ENCODE results near the gene ZNF101. TPM values are rescaled to one million over a fixed set of nuclear protein-coding genes. Genes with fewer than 3 reads are reported as not detected.

The ZNF101 gene
- total RNA-seq, 2 donors from 2014 or later: 2.2 to 8.3 TPM

DNA sequence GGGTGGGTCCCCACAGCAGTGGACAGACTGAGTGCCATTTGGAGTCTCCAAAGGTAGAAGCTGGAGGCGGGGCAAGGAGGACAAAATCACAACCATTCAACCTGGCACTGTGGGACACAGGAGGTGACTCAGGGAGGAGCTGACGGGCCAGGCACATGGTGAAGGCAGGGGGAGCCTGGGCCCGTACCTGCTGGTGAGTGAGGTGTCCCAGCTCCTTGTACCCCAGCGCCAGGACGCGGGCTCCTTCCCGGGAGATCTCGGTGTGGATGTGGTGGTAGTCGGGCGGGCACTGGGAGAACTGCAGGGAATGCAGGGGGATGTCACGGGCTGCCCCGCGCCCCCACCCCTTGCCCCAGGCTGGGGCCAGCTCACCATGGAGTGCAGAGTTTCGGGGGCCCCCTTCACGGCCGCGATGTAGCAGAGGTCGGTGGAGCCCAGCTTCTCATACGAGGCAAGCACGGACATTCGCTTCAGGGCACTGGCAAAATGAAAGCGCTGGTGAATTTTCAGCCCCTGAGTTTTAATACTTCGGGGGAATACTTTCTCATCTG lies 15.0 kb upstream of the ZNF101 start:
- H3K27me3 ChIP-seq (replicated peaks; ENCODE audit: insufficient read depth): no peaks in the 10 kb centered on the region
- DNase-seq (ENCODE audit: low spot score) (no peak), ATAC-seq (ENCODE audit: insufficient number of reproducible peaks, low FRiP score, low read depth) (no peak)
- no peak overlapping the region for H3K27ac ChIP-seq
- no peaks in the 10 kb centered on the region for H3K9me3 ChIP-seq
- TF ChIP-seq, protein P1, sequence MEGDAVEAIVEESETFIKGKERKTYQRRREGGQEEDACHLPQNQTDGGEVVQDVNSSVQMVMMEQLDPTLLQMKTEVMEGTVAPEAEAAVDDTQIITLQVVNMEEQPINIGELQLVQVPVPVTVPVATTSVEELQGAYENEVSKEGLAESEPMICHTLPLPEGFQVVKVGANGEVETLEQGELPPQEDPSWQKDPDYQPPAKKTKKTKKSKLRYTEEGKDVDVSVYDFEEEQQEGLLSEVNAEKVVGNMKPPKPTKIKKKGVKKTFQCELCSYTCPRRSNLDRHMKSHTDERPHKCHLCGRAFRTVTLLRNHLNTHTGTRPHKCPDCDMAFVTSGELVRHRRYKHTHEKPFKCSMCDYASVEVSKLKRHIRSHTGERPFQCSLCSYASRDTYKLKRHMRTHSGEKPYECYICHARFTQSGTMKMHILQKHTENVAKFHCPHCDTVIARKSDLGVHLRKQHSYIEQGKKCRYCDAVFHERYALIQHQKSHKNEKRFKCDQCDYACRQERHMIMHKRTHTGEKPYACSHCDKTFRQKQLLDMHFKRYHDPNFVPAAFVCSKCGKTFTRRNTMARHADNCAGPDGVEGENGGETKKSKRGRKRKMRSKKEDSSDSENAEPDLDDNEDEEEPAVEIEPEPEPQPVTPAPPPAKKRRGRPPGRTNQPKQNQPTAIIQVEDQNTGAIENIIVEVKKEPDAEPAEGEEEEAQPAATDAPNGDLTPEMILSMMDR (IDR thresholded peaks at IDR 0.05): no peak
- peaks cover 90% of the 10 kb centered on the region for H3K36me3 ChIP-seq
- H3K4me3 ChIP-seq: no peak overlapping the region
- no peaks in the 10 kb centered on the region for H3K4me1 ChIP-seq (ENCODE audit: control insufficient read depth in 1 of 2, low read depth in 2 of 2)

DNA sequence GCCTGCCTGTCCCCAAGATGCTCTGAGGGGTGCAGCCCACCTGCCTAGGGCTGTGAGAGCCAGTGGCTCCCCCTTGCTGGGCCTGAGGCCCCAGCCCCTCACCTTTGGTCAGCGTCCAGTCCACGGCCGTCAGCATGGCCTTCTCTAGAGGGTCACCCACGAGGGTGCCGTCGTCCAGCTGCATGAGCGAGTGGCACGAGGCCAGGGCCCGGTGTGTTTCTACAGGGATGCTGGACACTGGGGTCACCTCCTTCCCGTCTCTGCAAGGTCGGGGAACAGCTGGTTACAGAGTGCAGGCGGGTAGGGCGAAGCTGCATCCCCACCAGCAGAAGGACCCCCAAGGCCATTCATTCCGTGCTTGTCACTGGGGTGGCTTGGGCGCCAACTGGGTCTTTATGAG lies 14.2 kb upstream of the ZNF101 start:
- ATAC-seq (ENCODE audit: insufficient number of reproducible peaks, low FRiP score, low read depth): no peak
- Histone ChIP-seq H3K36me3 (peaks cover 87% of the 10 kb centered on the region), H3K4me3 (no peak overlapping the region), H3K9me3 (no peaks in the 10 kb centered on the region), H3K27ac (no peak overlapping the region), H3K27me3 (replicated peaks; ENCODE audit: insufficient read depth) (no peaks in the 10 kb centered on the region), H3K4me1 (ENCODE audit: control insufficient read depth in 1 of 2, low read depth in 2 of 2) (no peaks in the 10 kb centered on the region)
- DNase-seq (ENCODE audit: low spot score): no peak
- TF ChIP-seq, protein P1 (IDR thresholded peaks at IDR 0.05): no peak

DNA sequence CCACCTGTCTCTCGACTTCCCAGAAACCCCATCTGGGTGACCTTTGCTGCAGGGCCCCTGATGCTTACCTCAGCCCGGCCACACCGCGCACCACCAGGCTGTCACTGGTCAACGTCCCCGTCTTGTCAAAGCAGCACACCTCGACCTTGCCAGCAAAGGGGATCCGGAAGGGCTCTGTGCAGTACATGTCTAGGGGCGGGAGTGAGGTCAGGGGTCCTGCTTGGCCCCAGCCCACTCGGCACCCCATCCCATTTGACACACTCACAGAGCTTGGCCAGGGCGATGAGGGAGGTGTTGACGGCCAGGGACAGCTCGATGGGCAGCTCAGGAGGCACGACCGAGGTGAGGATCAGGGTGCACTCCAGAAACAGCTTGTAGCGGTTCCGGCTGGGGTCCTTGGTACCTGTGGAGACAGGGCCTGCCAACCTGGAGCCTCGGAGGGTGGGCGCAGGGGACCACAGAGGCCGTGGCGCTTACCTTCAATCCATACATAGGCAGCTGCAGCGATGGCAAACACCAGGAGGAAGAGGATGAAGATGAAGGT lies 13.5 kb upstream of the ZNF101 start:
- no peaks in the 10 kb centered on the region for H3K4me1 ChIP-seq (ENCODE audit: control insufficient read depth in 1 of 2, low read depth in 2 of 2)
- H3K36me3 ChIP-seq: peaks cover 81% of the 10 kb centered on the region
- ATAC-seq (ENCODE audit: insufficient number of reproducible peaks, low FRiP score, low read depth) (no peak), DNase-seq (ENCODE audit: low spot score) (no peak)
- no peaks in the 10 kb centered on the region for H3K9me3 ChIP-seq
- no peak overlapping the region for H3K4me3 ChIP-seq
- no peaks in the 10 kb centered on the region for H3K27me3 ChIP-seq (replicated peaks; ENCODE audit: insufficient read depth)
- no peak overlapping the region for H3K27ac ChIP-seq
- TF ChIP-seq, protein P1 (IDR thresholded peaks at IDR 0.05): no peak

DNA sequence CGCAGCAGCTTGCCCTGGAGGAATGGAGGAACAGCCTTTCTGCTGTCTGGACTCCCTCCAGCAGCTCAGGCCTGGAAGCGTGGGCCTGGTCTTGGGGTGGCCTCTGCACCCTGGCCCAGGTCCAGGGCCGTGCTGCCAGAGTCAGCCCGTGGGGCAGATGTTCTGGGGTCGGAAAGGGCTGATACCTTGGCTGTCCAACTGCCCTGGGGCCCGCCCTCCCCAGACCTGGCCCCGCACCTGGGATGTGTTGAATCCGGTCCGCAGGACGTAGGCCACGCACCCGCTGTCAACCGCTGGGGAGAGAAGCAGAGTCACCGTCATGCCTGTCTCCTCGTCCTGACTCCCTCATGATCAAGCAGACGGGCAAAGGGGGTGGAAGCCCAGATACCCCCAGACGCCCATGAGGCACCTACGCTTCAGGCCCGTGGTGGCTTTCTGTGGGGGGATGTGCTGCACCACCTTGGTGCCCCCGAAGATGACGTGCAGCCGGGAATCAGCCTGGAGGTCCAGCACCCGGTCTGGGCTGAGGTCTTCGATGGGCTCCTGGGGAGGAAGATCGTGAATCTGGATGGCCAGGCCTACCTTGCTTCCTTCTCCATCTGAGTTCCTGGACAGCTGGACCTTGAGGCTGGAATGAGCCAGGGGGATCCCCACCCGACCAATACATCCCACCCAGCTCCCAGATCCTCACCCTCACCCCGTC lies 12.8 kb upstream of the ZNF101 start:
- TF ChIP-seq, protein P1 (IDR thresholded peaks at IDR 0.05): no peak
- Histone ChIP-seq H3K36me3 (peaks cover 75% of the 10 kb centered on the region), H3K27me3 (replicated peaks; ENCODE audit: insufficient read depth) (no peaks in the 10 kb centered on the region), H3K4me3 (no peak overlapping the region), H3K27ac (no peak overlapping the region), H3K9me3 (no peaks in the 10 kb centered on the region), H3K4me1 (ENCODE audit: control insufficient read depth in 1 of 2, low read depth in 2 of 2) (no peaks in the 10 kb centered on the region)
- DNase-seq (ENCODE audit: low spot score) (no peak), ATAC-seq (ENCODE audit: insufficient number of reproducible peaks, low FRiP score, low read depth) (no peak)

DNA sequence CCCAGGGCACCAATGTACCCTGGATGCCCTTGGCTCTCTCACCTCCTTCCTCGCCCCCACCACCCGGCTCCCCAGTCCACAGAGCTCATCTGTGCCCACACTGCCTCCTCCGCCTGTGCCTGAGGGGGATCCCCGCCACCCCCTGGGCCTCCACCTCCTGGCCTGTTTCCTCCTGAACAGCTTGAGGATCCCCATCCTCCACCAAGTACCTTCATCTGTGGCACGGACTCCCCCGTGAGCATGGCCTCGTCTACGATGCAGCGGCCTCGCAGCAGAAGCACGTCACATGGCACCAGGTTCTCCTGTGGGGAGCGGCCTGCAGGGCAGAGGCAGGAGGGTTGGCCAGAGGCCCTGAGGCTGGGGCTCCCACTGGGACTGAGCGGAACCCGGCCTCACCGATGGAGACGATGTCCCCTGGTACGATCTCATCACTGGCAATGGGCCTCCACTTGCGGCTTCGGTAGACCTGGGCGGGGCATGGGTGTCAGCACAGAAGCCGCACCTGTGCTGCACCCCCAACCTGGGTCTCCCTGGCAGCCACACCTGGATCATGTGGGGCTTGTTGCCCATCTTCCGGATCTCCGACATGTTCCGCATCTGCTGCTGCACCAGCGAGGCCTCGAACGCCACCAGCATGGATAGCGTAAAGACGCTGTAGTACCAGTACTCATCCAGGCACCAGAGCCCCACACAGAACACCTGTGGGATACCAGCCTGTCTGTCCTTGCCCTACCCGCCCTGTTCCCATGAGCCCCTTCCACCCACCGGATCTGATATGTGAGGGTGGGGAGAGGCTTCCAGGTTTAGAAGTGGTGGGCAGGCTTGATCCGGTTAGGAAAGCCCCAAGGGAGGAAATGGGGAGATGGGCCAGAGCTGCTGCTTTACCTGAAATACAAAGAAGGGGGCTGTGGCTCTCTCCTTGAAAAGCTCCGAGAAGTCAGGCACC lies 11.9 kb upstream of the ZNF101 start:
- DNase-seq (ENCODE audit: low spot score): no peak
- peaks cover 65% of the 10 kb centered on the region for H3K36me3 ChIP-seq
- no peaks in the 10 kb centered on the region for H3K9me3 ChIP-seq
- H3K27ac ChIP-seq: no peak overlapping the region
- no peaks in the 10 kb centered on the region for H3K27me3 ChIP-seq (replicated peaks; ENCODE audit: insufficient read depth)
- H3K4me1 ChIP-seq (ENCODE audit: control insufficient read depth in 1 of 2, low read depth in 2 of 2): peaks cover 0 to 3% of the 10 kb centered on the region in 2 donors
- no peak for ATAC-seq (ENCODE audit: insufficient number of reproducible peaks, low FRiP score, low read depth)
- H3K4me3 ChIP-seq: no peak overlapping the region
- TF ChIP-seq, protein P1 (IDR thresholded peaks at IDR 0.05): no peak
